K562 (cell line): Measurements from ENCODE around the gene PTCD3. TPM values are rescaled to one million over a fixed set of nuclear protein-coding genes. Genes with fewer than 3 reads are reported as not detected.
A peak's percentile ranks its signal among the peaks of the same experiment; 100 is the strongest.

Experiments used
- ARID1B ChIP-seq: fragments of 450-650 bp; IDR thresholded peaks from 2 replicates; pipeline ENCODE4 v1.6.1; 2016; ENCODE audit warnings: antibody characterized with exemption, mild to moderate bottlenecking, inconsistent platforms
- CEBPB ChIP-seq: fragments of 450-650 bp; IDR thresholded peaks from 2 replicates; pipeline ENCODE4 v1.6.1; 2016; ENCODE audit warnings: missing genetic modification characterization, missing compliant biosample characterization
- CREB3 ChIP-seq: fragments of 450-650 bp; conservative IDR thresholded peaks from 2 replicates; pipeline ENCODE4 v1.6.1; 2016; ENCODE audit warnings: missing genetic modification characterization, low read depth, mild to moderate bottlenecking, missing compliant biosample characterization, moderate library complexity
- EP300 ChIP-seq: IDR thresholded peaks from 2 replicates; pipeline ENCODE4 v1.6.1; 2012; ENCODE audit warnings: low read length, improper control_type of control experiment
- HDAC1 ChIP-seq, 2 experiments: fragments of 450-650 bp; IDR thresholded peaks; 2 replicates each; pipeline ENCODE4 v1.6.1; 2016 to 2017; ENCODE audit warnings: inconsistent platforms in 1 of 2, mild to moderate bottlenecking in 1 of 2, moderate library complexity in 1 of 2
- HNRNPH1 ChIP-seq: fragments of 200-400 bp; formaldehyde crosslinking; optimal IDR thresholded peaks from 2 replicates; pipeline ENCODE3; 2017; ENCODE audit warnings: low read depth, mild to moderate bottlenecking, low read length, moderate library complexity
- IRF9 ChIP-seq: fragments of 450-650 bp; IDR thresholded peaks from 2 replicates; pipeline ENCODE4 v1.6.1; 2016; ENCODE audit warnings: missing biosample characterization, missing genetic modification characterization
- LCOR ChIP-seq: sonication (generic); formaldehyde crosslinking; IDR thresholded peaks from 2 replicates; pipeline ENCODE4 v1.8.0; 2022; ENCODE audit warnings: mild to moderate bottlenecking, missing genetic modification reagents
- NFE2 ChIP-seq: IDR thresholded peaks from 2 replicates; pipeline ENCODE4 v1.6.1; 2014; ENCODE audit warnings: antibody characterized with exemption, low read depth
- PURB ChIP-seq: sonication (generic); formaldehyde crosslinking; IDR thresholded peaks from 2 replicates; pipeline ENCODE4 v1.9.0; 2021; ENCODE audit warnings: low read depth, mild to moderate bottlenecking, missing genetic modification reagents
- SMAD2 ChIP-seq: fragments of 150-350 bp; IDR thresholded peaks from 2 replicates; pipeline ENCODE4 v1.6.1; 2014; ENCODE audit warnings: low read depth, mild to moderate bottlenecking, low read length
- SNRNP70 ChIP-seq: fragments of 200-400 bp; formaldehyde crosslinking; optimal IDR thresholded peaks from 2 replicates; pipeline ENCODE3; 2017; ENCODE audit warnings: low read depth, low read length
- STAT5A ChIP-seq: IDR thresholded peaks from 2 replicates; pipeline ENCODE4 v1.6.1; 2012; ENCODE audit warnings: low read length, inconsistent platforms, borderline replicate concordance
- TFAP4 ChIP-seq: sonication (generic); formaldehyde crosslinking; IDR thresholded peaks from 2 replicates; pipeline ENCODE4 v1.8.0; 2022; ENCODE audit warnings: missing genetic modification reagents, mild to moderate bottlenecking, moderate library complexity, borderline replicate concordance
- ZNF41 ChIP-seq: fragments of 250-450 bp; sonication (Bioruptor Pico); conservative IDR thresholded peaks from 2 replicates; pipeline ENCODE4 v1.4.0; 2020; ENCODE audit warnings: mild to moderate bottlenecking
- ZNF644 ChIP-seq: fragments of 200-800 bp; sonication (Bioruptor generic); IDR thresholded peaks from 2 replicates; pipeline ENCODE4 v1.6.1; 2016; ENCODE audit warnings: low read depth, missing genetic modification characterization, missing compliant biosample characterization
- polyA plus RNA-seq, 8 experiments: library from polyadenylated mRNA; depleted of rRNA in 4 of 8; stranded (reverse) in 5 of 8; unstranded in 3 of 8; fragments of >200 nt; fragmentation: Nextera tagmentation in 2 of 8; fragmentation: Illumina TruSeq in 1 of 8; extraction: Ambion mirVana in 2 of 8; extraction: Trizol in 1 of 8; gene quantifications; 2 replicates each; pipeline versions ENCODE4 v1.2.1 to v1.2.3, GENCODE V29; 2011 to 2014; ENCODE audit warnings: inconsistent platforms in 1 of 8, missing spikeins in 1 of 8
- total RNA-seq, 7 experiments: library from RNA; depleted of rRNA in 6 of 7; stranded (reverse); fragments of >200 nt in 6 of 7; fragmentation: Illumina TruSeq in 2 of 7; extraction: Trizol in 2 of 7; gene quantifications; 2 replicates each; pipeline versions ENCODE4 v1.2.1 to v1.2.3, GENCODE V29; 2011 to 2021; ENCODE audit warnings: low replicate concordance in 1 of 7
- TF ChIP-seq, protein P1 (sequence below), 2 experiments: fragments of 450-650 bp; conservative IDR thresholded peaks; 2 replicates each; pipeline ENCODE4 v1.6.1; 2017; ENCODE audit warnings: mild to moderate bottlenecking in 2 of 2, moderate library complexity in 2 of 2
- TF ChIP-seq, protein P2 (sequence below): fragments of 450-650 bp; formaldehyde crosslinking; conservative IDR thresholded peaks from 2 replicates; pipeline ENCODE4 v1.4.0; 2022; ENCODE audit warnings: mild to moderate bottlenecking, missing genetic modification characterization
- TF ChIP-seq, protein P3 (sequence below): fragments of 450-650 bp; IDR thresholded peaks from 2 replicates; pipeline ENCODE4 v1.7.1; 2018; ENCODE audit warnings: mild to moderate bottlenecking, low read depth; ENCODE audit not compliant: partially characterized antibody

Gene PTCD3
- total and polyA plus RNA-seq, 9 of the 15 experiments (the other 6 are each of a cell fraction or from before 2014, with no cell fraction given) = 65.2 to 241 (median 172) TPM

- TF ChIP-seq TFAP4 (peak; percentile 56; the same call in 1 of the 2 replicates), HDAC1 (IDR thresholded peaks at IDR 0.05) (peak in 1 of 2 experiments; percentile 94; a peak in 2 of 4 replicates), SNRNP70 (no peak), PURB (CRISPR knock-in tag) (no peak), ZNF644 (tag) (peak; percentile 53; the same call in 1 of the 2 replicates), LCOR (peak; percentile 81; the same call in 1 of the 2 replicates), NFE2 (no peak), SMAD2 (no peak), STAT5A (no peak), ZNF41 (CRISPR knock-in tag) (no peak), HNRNPH1 (no peak), ARID1B (no peak), CREB3 (tag) (no peak; the same call in 1 of the 2 replicates), IRF9 (tag) (no peak), CEBPB (tag) (no peak), EP300 (0 out of 2 replicates have a peak, but pooled peaks have one; percentile 1)
- TF ChIP-seq, protein P1, sequence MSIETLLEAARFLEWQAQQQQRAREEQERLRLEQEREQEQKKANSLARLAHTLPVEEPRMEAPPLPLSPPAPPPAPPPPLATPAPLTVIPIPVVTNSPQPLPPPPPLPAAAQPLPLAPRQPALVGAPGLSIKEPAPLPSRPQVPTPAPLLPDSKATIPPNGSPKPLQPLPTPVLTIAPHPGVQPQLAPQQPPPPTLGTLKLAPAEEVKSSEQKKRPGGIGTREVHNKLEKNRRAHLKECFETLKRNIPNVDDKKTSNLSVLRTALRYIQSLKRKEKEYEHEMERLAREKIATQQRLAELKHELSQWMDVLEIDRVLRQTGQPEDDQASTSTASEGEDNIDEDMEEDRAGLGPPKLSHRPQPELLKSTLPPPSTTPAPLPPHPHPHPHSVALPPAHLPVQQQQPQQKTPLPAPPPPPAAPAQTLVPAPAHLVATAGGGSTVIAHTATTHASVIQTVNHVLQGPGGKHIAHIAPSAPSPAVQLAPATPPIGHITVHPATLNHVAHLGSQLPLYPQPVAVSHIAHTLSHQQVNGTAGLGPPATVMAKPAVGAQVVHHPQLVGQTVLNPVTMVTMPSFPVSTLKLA (conservative IDR thresholded peaks at IDR 0.05) = peak; percentile 89 to 95; a peak in 3 of 4 replicates
- TF ChIP-seq, protein P2, sequence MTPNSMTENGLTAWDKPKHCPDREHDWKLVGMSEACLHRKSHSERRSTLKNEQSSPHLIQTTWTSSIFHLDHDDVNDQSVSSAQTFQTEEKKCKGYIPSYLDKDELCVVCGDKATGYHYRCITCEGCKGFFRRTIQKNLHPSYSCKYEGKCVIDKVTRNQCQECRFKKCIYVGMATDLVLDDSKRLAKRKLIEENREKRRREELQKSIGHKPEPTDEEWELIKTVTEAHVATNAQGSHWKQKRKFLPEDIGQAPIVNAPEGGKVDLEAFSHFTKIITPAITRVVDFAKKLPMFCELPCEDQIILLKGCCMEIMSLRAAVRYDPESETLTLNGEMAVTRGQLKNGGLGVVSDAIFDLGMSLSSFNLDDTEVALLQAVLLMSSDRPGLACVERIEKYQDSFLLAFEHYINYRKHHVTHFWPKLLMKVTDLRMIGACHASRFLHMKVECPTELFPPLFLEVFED (CRISPR knock-in tag) = no peak; the same call in 1 of the 2 replicates
- TF ChIP-seq, protein P3, sequence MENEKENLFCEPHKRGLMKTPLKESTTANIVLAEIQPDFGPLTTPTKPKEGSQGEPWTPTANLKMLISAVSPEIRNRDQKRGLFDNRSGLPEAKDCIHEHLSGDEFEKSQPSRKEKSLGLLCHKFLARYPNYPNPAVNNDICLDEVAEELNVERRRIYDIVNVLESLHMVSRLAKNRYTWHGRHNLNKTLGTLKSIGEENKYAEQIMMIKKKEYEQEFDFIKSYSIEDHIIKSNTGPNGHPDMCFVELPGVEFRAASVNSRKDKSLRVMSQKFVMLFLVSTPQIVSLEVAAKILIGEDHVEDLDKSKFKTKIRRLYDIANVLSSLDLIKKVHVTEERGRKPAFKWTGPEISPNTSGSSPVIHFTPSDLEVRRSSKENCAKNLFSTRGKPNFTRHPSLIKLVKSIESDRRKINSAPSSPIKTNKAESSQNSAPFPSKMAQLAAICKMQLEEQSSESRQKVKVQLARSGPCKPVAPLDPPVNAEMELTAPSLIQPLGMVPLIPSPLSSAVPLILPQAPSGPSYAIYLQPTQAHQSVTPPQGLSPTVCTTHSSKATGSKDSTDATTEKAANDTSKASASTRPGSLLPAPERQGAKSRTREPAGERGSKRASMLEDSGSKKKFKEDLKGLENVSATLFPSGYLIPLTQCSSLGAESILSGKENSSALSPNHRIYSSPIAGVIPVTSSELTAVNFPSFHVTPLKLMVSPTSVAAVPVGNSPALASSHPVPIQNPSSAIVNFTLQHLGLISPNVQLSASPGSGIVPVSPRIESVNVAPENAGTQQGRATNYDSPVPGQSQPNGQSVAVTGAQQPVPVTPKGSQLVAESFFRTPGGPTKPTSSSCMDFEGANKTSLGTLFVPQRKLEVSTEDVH = no peak
Observed at GRCh38 chr2:86105252-86105968, 625 bp upstream of the PTCD3 start, which contains the start of gene POLR1A (continued).
